Measurements from ENCODE around the gene SIL1.

SIL1 gene

GRCh38 chr5:138953387-138954256, 244.5 kb downstream of the SIL1 start:
- DNase-seq: peak; percentile 74 to 87 (median 84)

GRCh38 chr5:138952962-138953361, 245.2 kb downstream of the SIL1 start:
- no peak for DNase-seq

GRCh38 chr5:138951986-138952735, 246.0 kb downstream of the SIL1 start:
- DNase-seq: no peak

- DNase-seq: no peak
Observed at GRCh38 chr5:138951091-138951985, 246.8 kb downstream of the SIL1 start.

- DNase-seq: no peak
Observed at GRCh38 chr5:138950421-138951031, 247.6 kb downstream of the SIL1 start.

- no peak for DNase-seq
Observed at GRCh38 chr5:138949988-138950387, 248.2 kb downstream of the SIL1 start.

GRCh38 chr5:138949223-138949574, 249.0 kb downstream of the SIL1 start:
- no peak for DNase-seq

- no peak for DNase-seq
Observed at GRCh38 chr5:138948471-138949222, 249.5 kb downstream of the SIL1 start.

- no peak for DNase-seq
Observed at GRCh38 chr5:138947780-138948179, 250.4 kb downstream of the SIL1 start.

GRCh38 chr5:138946831-138947560, 251.2 kb downstream of the SIL1 start:
- DNase-seq: no peak

GRCh38 chr5:138946241-138946623, 251.9 kb downstream of the SIL1 start:
- DNase-seq: no peak

- no peak for DNase-seq
Observed at GRCh38 chr5:138945421-138946240, 252.5 kb downstream of the SIL1 start.

GRCh38 chr5:138944527-138945322, 253.4 kb downstream of the SIL1 start:
- no peak for DNase-seq

- no peak for DNase-seq
Observed at GRCh38 chr5:138943599-138944173, 254.5 kb downstream of the SIL1 start.

- no peak for DNase-seq
Observed at GRCh38 chr5:138942861-138943260, 255.3 kb downstream of the SIL1 start.

GRCh38 chr5:138942066-138942465, 256.1 kb downstream of the SIL1 start:
- DNase-seq: no peak

- DNase-seq: no peak
Observed at GRCh38 chr5:138938526-138938925, 259.6 kb downstream of the SIL1 start.

Measured in suppressor macrophage (primary cell).